NCI-H2171 (cell line): Measurements from ENCODE around the gene POU2F1.
A peak's percentile ranks its signal among the peaks of the same experiment; 100 is the strongest.

Experiments
- DNase-seq: peaks from one replicate; lab custom pipeline; 2025; lab: John Stamatoyannopoulos, UW

The POU2F1 gene

DNA sequence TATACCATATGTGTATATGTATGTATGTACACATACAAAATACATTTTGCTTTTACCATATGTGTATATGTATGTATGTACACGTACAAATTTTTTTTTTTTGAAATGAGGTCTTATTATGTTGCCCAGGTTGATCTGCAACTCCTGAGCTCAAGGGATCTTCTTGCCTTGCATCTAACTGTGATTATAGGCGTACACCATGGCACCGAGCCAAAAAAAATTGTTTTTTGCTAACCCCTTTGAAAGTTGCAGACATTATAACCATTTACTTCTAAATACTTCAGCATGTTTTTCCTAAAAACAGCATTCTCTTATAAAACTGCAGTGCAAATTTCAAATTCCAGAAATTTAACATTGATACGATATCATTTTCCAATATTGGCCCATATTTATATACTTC, 147.0 kb downstream of the POU2F1 start:
- no peak for DNase-seq

GRCh38 chr1:167369175-167369574, 148.5 kb downstream of the POU2F1 start:
- peak; percentile 3 for DNase-seq

DNA sequence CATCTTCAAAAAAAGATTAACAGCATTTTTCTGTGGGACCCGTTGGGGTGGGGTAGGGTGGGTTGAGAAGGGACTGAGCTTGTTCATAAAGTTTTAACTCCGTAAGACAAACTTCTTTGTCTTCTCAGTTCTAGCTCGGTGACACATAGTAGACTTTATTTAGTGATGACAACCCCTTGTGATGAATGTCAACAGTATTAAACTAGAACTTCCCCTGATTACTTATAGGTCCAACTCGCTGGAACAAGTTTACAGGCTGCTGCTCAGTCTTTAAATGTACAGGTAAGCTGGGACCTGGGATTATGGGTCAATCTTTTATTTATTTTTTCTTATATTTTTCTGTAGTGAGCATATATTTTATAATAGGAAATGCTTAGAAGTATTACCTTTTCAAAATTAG, 149.2 kb downstream of the POU2F1 start:
- no peak for DNase-seq

DNA sequence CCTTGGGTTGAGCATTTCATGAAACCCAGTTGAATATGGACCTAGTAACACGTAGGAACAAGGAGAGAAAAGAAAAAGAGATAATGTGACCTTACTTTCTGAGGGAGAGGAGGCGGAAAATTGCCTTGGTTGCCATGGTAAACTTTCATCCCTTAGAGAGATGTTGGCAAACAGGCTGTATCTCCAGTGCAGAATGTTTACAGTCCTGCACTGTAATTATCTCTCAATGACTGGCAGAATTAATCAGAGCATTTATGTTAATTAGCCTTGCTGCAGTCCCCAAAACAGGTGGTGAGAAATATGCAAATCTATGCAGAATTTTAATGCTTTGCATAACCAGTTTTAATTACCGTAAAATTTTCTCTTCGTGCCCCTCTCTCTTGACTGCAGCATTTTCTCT, 150.3 kb downstream of the POU2F1 start:
- no peak for DNase-seq

GRCh38 chr1:167373398-167373797, 152.7 kb downstream of the POU2F1 start:
- DNase-seq: no peak

GRCh38 chr1:167373986-167374385, 153.3 kb downstream of the POU2F1 start:
- no peak for DNase-seq

GRCh38 chr1:167375949-167376348, 155.3 kb downstream of the POU2F1 start:
- DNase-seq: no peak

DNA sequence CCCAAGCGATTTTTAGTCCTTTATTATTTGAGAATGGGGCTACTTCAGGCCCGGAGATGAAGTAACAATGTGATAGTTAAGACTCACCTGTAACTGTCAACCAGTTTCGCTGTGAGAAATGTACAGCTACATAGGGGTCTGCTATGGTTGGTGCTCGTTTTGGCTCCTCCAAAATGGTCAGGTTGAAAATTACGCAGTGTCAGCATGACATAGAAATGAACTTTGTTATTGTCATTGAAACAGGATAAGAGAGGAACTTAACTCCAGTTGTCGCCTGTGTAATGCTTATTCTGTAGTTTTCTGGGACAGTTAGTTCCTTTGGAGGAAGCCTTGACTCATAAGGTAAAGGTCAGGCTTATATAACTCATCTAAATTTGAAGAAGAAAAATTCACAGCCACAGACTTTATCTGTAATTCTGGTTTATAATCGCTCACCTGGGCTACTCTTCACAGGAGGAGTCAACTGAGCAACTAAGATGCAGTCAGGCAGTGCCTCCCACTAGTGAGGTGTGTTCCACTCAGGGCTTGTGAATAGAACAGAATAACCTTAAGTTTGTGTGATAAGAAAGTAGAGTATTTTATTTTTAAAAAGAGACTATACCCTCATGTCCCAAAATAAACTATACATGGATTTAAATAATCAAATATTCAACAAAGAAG, 166.7 kb downstream of the POU2F1 start:
- DNase-seq: no peak

DNA sequence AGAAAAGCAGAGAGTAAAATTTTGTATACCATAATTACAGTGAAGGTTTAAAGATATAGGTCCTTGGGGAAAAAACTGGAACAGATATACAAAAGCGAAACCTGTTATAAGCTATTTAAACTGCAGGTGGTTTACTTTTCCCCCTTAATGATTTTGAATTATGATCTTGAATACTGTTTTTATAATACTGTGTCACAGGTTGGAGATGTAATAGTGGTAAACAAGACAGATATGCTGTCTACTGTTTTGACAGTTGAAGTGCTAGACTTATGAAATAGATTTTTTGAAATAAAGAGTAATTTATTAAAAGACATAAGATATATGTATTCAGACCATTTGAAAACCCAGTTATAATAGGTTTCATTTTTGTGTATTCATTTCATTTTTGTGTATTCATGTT, 168.3 kb downstream of the POU2F1 start:
- no peak for DNase-seq

GRCh38 chr1:167392200-167392696, 171.6 kb downstream of the POU2F1 start:
- no peak for DNase-seq

GRCh38 chr1:167400359-167400953, 179.8 kb downstream of the POU2F1 start:
- no peak for DNase-seq

DNA sequence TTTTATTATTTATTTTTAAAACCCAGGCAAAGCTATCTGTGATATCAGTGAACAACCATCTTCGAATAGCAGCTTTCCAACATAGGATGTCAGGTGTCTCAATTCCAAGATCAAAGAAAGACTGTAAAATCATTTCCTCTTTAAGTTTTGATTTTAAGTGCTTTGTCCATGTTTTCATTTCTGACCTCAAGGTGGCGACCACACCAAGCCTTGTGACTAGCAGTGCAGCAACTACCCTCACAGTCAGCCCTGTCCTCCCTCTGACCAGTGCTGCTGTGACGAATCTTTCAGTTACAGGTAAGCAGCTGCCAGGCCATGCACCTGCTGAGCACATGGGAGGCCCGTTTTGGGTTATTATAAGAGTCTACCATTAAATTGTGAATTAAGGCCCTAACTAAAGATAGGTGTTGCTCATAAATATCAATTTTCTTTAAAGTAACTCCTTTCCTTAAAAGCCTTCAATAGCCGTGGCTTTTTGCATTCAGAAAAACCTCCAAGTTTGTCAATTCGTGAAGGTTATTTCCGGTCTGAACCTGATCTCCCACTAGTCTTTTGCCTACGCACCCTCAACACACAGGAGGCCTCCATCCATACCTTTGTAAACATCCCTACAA, 180.7 kb downstream of the POU2F1 start:
- no peak for DNase-seq

DNA sequence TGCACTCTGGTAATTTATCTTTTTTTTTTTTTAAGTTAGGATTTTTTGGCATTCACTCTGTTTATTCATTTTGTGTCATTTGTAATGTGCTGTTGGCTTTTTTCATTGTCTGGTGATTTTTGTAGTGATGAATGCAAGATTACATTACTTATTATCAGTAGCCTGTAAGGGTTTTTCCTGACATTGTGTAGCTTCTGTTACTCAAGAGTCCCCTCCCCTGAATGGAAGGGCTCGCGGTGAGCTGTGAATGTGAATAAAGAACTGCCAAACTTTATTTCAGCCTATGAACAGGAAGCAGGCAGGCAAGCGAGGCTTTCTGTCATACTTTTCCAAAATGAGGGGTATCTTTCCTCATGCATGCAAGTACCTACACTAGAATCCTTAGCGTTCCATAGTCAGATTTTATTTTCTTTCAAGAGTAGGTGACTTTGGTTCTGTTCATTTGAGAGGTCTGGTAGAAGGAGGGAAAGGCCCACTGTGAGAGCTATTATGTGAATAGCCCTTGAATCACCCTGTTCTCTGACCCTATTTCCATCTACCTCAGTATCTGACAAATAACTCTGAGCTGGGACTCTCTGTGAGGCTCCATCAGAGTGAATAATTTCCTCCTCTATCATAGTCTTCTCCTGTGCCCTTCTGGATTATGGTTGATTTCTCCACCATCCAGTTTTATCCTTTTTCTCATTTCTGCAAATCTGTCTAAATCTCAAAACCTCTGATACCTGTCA, 183.6 kb downstream of the POU2F1 start:
- no peak for DNase-seq

- no peak for DNase-seq
Observed at GRCh38 chr1:167404908-167405307, 184.2 kb downstream of the POU2F1 start.

DNA sequence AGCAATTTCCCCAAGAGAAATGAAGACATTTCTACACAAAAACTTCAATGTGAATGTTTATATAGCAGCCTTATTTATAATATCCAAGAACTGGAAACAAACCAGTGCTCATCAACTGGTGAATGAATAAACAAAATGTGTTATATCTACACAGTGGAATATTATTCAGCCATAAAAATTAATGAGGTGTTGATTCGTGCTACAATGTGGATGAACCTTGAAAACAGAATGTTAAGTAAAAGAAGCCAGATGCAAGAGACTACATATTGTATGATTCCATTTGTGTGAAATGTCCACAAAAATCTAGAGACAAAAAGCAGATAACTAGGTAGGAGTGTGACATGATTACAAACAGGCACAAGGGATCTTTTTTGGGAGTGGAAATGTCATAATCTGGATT, 187.7 kb downstream of the POU2F1 start:
- no peak for DNase-seq

DNA sequence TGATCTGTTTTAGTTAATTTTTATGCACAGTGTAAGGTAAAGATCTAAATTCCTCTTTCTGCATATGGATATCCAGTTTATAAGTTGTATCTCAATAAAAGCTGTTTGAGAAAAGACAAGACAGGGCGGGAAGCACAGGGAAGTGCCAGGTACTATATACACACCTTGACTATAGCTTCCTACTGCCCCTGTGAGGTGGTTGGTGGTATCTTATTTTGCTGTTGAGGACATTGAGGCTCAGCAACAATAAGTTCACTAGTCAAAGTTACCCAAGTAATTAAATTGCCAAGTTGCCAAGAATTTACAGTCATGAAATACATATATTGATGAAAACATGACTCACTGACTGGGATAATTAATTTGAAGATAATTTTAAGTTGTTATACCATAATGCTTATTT, 188.5 kb downstream of the POU2F1 start:
- no peak for DNase-seq

DNA sequence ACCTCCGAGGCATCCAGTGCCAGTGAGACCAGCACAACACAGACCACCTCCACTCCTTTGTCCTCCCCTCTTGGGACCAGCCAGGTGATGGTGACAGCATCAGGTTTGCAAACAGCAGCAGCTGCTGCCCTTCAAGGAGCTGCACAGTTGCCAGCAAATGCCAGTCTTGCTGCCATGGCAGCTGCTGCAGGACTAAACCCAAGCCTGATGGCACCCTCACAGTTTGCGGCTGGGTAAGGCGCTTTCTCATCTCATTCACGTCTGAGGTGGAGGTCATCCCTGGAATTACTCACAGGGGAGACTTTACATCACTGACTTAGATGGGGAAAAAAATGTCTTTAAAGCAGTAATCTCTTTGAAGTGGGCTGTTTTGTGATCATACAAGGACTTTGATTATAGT, 191.4 kb downstream of the POU2F1 start:
- peak; percentile 54 for DNase-seq

DNA sequence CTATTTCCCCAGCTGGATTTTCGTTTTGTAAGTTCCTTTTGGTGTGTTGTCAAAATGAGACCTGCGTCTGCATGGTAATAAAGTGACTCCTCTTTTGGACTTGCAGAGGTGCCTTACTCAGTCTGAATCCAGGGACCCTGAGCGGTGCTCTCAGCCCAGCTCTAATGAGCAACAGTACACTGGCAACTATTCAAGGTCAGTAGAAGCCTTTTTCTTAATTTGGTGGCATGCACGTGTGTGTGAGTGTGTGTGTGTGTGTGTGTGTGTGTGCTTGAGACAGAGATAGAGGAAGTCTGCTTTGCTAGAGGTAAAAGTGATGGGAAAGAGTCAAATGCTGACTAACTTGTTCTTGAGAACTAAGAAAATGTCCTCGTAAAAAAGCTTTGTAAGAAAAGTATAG, 192.2 kb downstream of the POU2F1 start:
- DNase-seq: no peak

DNA sequence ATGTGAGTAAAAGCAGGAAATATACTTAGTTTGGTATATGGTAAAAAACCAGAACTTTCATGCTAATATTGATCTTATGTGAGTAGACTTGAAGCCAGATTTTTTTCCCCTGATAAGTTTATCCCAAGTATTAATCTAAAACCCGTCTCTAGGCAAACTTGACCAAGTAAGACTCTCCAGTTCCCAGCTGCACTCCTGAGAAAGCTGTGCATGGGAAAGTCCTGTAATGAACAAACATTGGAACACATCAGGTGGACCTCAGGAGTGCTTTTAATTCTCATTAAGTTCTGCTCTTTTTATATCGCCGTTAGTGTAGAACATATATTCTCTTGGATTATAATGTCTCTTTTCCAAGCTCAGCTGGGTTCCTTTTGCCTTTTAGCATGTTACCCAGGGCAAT, 192.6 kb downstream of the POU2F1 start:
- no peak for DNase-seq

GRCh38 chr1:167416506-167416905, 195.8 kb downstream of the POU2F1 start:
- no peak for DNase-seq

DNA sequence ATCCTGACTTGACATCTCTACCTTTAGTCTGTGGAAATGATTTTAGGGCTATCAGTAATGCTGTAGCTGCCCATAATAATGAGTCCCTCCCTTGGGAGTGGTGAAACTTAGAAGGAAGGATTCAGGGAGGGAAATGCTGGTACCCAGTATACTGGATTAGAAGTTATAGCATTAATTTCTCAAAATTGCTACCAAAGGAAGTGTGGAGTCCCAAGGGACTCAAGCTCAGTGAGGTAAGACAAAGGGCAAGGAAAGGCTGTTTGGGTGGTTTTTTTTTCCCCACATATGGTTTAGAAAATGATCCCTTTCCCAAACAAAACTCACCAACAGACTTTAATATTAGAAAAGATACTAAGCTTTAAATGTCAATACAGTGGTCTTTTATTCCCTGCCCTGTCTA, 197.7 kb downstream of the POU2F1 start:
- peak; percentile 32 for DNase-seq

DNA sequence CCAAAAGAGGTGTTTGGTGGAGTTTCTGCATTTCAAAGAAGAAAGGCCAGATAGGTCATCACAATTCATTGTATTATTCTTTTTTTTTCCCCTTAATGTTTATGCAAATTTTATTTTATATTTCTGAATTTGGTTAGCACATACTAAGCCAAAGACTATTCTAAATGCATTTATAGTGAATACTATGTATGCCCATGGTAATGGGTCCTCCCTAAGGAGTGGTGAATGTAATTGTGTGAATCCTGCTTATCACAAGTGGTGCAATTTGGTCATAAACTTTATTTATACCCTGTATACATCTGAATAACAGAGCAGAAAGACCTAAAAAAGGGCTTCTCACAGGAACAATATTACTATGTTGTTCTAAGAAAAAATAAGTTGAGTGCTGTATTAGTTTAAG, 198.6 kb downstream of the POU2F1 start:
- DNase-seq: no peak

GRCh38 chr1:167420510-167420909, 199.8 kb downstream of the POU2F1 start:
- DNase-seq: no peak
